Esophagus muscularis mucosa (tissue), 4 donors: ENCODE results near the gene TMPRSS4.

Source experiments
- CTCF ChIP-seq, 3 experiments: fragments of 200-600 bp in 2 of 3; fragments of 450-650 bp in 1 of 3; sonication (generic) in 2 of 3; IDR thresholded peaks; one replicate each; pipeline ENCODE4 v1.5.1; 2017 to 2019; ENCODE audit warnings: antibody characterized with exemption in 3 of 3, mild to moderate bottlenecking in 2 of 3, moderate library complexity in 1 of 3
- EP300 ChIP-seq: sonication (generic); formaldehyde crosslinking; IDR thresholded peaks from one replicate; pipeline ENCODE4 v1.6.1; 2017; ENCODE audit warnings: antibody characterized with exemption
- POLR2A ChIP-seq: fragments of 450-650 bp; IDR thresholded peaks from one replicate; pipeline ENCODE4 v1.6.1; 2017; ENCODE audit warnings: antibody characterized with exemption, moderate library complexity, mild to moderate bottlenecking, low read depth
- POLR2AphosphoS5 ChIP-seq, 2 donors: sonication (generic); formaldehyde crosslinking; IDR thresholded peaks; one replicate each; pipeline ENCODE4 v1.6.1; 2017; ENCODE audit warnings: antibody characterized with exemption in 2 of 2

GRCh38 chr11:118154641-118155040, 77.8 kb downstream of the TMPRSS4 start:
- no peak for TF ChIP-seq POLR2A
- no peak for TF ChIP-seq CTCF (IDR thresholded peaks at IDR 0.05)
- no peak for TF ChIP-seq EP300
- TF ChIP-seq POLR2AphosphoS5 (IDR thresholded peaks at IDR 0.05): no peak
